Endothelial cell of hepatic sinusoid (primary cell): ENCODE results near the gene WWOX.

ENCODE experiments used
- in situ Hi-C: cut with HindIII; loops from 2 replicates; pipeline ENCODE4 v1.10.0; 2017; ENCODE audit warnings: low sequenced_read_pairs

Gene WWOX

GRCh38 chr16:78326731-78327130 lies 227.3 kb downstream of the WWOX start:
- in situ Hi-C loops: no loop called here

- in situ Hi-C loops: no loop called here
Observed at GRCh38 chr16:78331731-78332130, 232.3 kb downstream of the WWOX start.

- in situ Hi-C loops: no loop called here
Observed at GRCh38 chr16:78333808-78334207, 234.4 kb downstream of the WWOX start.

GRCh38 chr16:78340590-78340989 lies 241.1 kb downstream of the WWOX start:
- in situ Hi-C loops: no loop called here

- in situ Hi-C loops: no loop called here
Observed at GRCh38 chr16:78348068-78348467, 248.6 kb downstream of the WWOX start.

GRCh38 chr16:78348886-78349285 lies 249.4 kb downstream of the WWOX start:
- in situ Hi-C loops: no loop called here

GRCh38 chr16:78352184-78352583 lies 252.7 kb downstream of the WWOX start:
- in situ Hi-C loops: no loop called here

GRCh38 chr16:78353640-78354275 lies 254.3 kb downstream of the WWOX start:
- in situ Hi-C loops: no loop called here

GRCh38 chr16:78362524-78363135 lies 263.2 kb downstream of the WWOX start:
- in situ Hi-C loops: no loop called here

GRCh38 chr16:78363843-78364555 lies 264.5 kb downstream of the WWOX start:
- in situ Hi-C loops: no loop called here

- in situ Hi-C loops: no loop called here
Observed at GRCh38 chr16:78364556-78364880, 265.1 kb downstream of the WWOX start.

- in situ Hi-C loops: no loop called here
Observed at GRCh38 chr16:78365366-78365765, 265.9 kb downstream of the WWOX start.

- in situ Hi-C loops: no loop called here
Observed at GRCh38 chr16:78368121-78369102, 269.0 kb downstream of the WWOX start.

- in situ Hi-C loops: no loop called here
Observed at GRCh38 chr16:78372277-78372676, 272.8 kb downstream of the WWOX start.

- in situ Hi-C loops: no loop called here
Observed at GRCh38 chr16:78375055-78375679, 275.7 kb downstream of the WWOX start.

- in situ Hi-C loops: no loop called here
Observed at GRCh38 chr16:78376452-78376851, 277.0 kb downstream of the WWOX start.

GRCh38 chr16:78377312-78377711 lies 277.9 kb downstream of the WWOX start:
- in situ Hi-C loops: no loop called here

GRCh38 chr16:78381060-78381459 lies 281.6 kb downstream of the WWOX start:
- in situ Hi-C loops: no loop called here

- in situ Hi-C loops: no loop called here
Observed at GRCh38 chr16:78383118-78383517, 283.7 kb downstream of the WWOX start.

- in situ Hi-C loops: no loop called here
Observed at GRCh38 chr16:78385086-78385805, 285.8 kb downstream of the WWOX start.
